ENCODE results near the gene UNC13B.

The UNC13B gene

GRCh38 chr9:35424356-35425352 lies 262.8 kb downstream of the UNC13B start:
- Histone ChIP-seq H3K4me3 (ENCODE audit: low read length) (no peak overlapping the region), H3K9ac (ENCODE audit: low read length) (no peak overlapping the region), H3K27me3 (ENCODE audit: control insufficient read depth, insufficient read depth, low read length) (no peaks in the 10 kb centered on the region), H3K4me1 (ENCODE audit: control insufficient read depth, low read depth, low read length) (no peaks in the 10 kb centered on the region), H3K9me3 (ENCODE audit: control insufficient read depth, low read depth, low read length) (no peaks in the 10 kb centered on the region), H3K27ac (ENCODE audit: low read length) (no peak overlapping the region), H3K36me3 (ENCODE audit: control insufficient read depth, low read depth, low read length) (no peaks in the 10 kb centered on the region)

GRCh38 chr9:35426627-35427026 lies 264.8 kb downstream of the UNC13B start:
- no peaks in the 10 kb centered on the region for H3K36me3 ChIP-seq (ENCODE audit: control insufficient read depth, low read depth, low read length)
- H3K9ac ChIP-seq (ENCODE audit: low read length): no peak overlapping the region
- H3K4me1 ChIP-seq (ENCODE audit: control insufficient read depth, low read depth, low read length): no peaks in the 10 kb centered on the region
- H3K4me3 ChIP-seq (ENCODE audit: low read length): no peak overlapping the region
- no peaks in the 10 kb centered on the region for H3K27me3 ChIP-seq (ENCODE audit: control insufficient read depth, insufficient read depth, low read length)
- no peaks in the 10 kb centered on the region for H3K9me3 ChIP-seq (ENCODE audit: control insufficient read depth, low read depth, low read length)
- no peak overlapping the region for H3K27ac ChIP-seq (ENCODE audit: low read length)

GRCh38 chr9:35431467-35431866 lies 269.7 kb downstream of the UNC13B start:
- no peaks in the 10 kb centered on the region for H3K4me1 ChIP-seq (ENCODE audit: control insufficient read depth, low read depth, low read length)
- no peaks in the 10 kb centered on the region for H3K9me3 ChIP-seq (ENCODE audit: control insufficient read depth, low read depth, low read length)
- H3K9ac ChIP-seq (ENCODE audit: low read length): no peak overlapping the region
- H3K36me3 ChIP-seq (ENCODE audit: control insufficient read depth, low read depth, low read length): no peaks in the 10 kb centered on the region
- H3K27me3 ChIP-seq (ENCODE audit: control insufficient read depth, insufficient read depth, low read length): no peaks in the 10 kb centered on the region
- no peak overlapping the region for H3K4me3 ChIP-seq (ENCODE audit: low read length)
- no peak overlapping the region for H3K27ac ChIP-seq (ENCODE audit: low read length)

GRCh38 chr9:35432076-35432475 lies 270.3 kb downstream of the UNC13B start:
- Histone ChIP-seq H3K9me3 (ENCODE audit: control insufficient read depth, low read depth, low read length) (no peaks in the 10 kb centered on the region), H3K4me1 (ENCODE audit: control insufficient read depth, low read depth, low read length) (no peaks in the 10 kb centered on the region), H3K36me3 (ENCODE audit: control insufficient read depth, low read depth, low read length) (no peaks in the 10 kb centered on the region), H3K27me3 (ENCODE audit: control insufficient read depth, insufficient read depth, low read length) (no peaks in the 10 kb centered on the region), H3K9ac (ENCODE audit: low read length) (no peak overlapping the region), H3K27ac (ENCODE audit: low read length) (no peak overlapping the region), H3K4me3 (ENCODE audit: low read length) (no peak overlapping the region)

- Histone ChIP-seq H3K27me3 (ENCODE audit: control insufficient read depth, insufficient read depth, low read length) (no peaks in the 10 kb centered on the region), H3K9ac (ENCODE audit: low read length) (no peak overlapping the region), H3K36me3 (ENCODE audit: control insufficient read depth, low read depth, low read length) (no peaks in the 10 kb centered on the region), H3K27ac (ENCODE audit: low read length) (no peak overlapping the region), H3K4me1 (ENCODE audit: control insufficient read depth, low read depth, low read length) (no peaks in the 10 kb centered on the region), H3K4me3 (ENCODE audit: low read length) (no peak overlapping the region), H3K9me3 (ENCODE audit: control insufficient read depth, low read depth, low read length) (no peaks in the 10 kb centered on the region)
These were observed 275.1 kb downstream of the UNC13B start for GRCh38 chr9:35436933-35437332.

GRCh38 chr9:35446012-35446411 lies 284.2 kb downstream of the UNC13B start:
- Histone ChIP-seq H3K36me3 (ENCODE audit: control insufficient read depth, low read depth, low read length) (no peaks in the 10 kb centered on the region), H3K27me3 (ENCODE audit: control insufficient read depth, insufficient read depth, low read length) (no peaks in the 10 kb centered on the region), H3K4me1 (ENCODE audit: control insufficient read depth, low read depth, low read length) (no peaks in the 10 kb centered on the region), H3K9me3 (ENCODE audit: control insufficient read depth, low read depth, low read length) (no peaks in the 10 kb centered on the region), H3K4me3 (ENCODE audit: low read length) (no peak overlapping the region), H3K27ac (ENCODE audit: low read length) (no peak overlapping the region), H3K9ac (ENCODE audit: low read length) (no peak overlapping the region)

GRCh38 chr9:35448496-35448895 lies 286.7 kb downstream of the UNC13B start:
- Histone ChIP-seq H3K9ac (ENCODE audit: low read length) (no peak overlapping the region), H3K27me3 (ENCODE audit: control insufficient read depth, insufficient read depth, low read length) (no peaks in the 10 kb centered on the region), H3K4me3 (ENCODE audit: low read length) (no peak overlapping the region), H3K27ac (ENCODE audit: low read length) (no peak overlapping the region), H3K4me1 (ENCODE audit: control insufficient read depth, low read depth, low read length) (no peaks in the 10 kb centered on the region), H3K36me3 (ENCODE audit: control insufficient read depth, low read depth, low read length) (no peaks in the 10 kb centered on the region), H3K9me3 (ENCODE audit: control insufficient read depth, low read depth, low read length) (no peaks in the 10 kb centered on the region)

- no peaks in the 10 kb centered on the region for H3K27me3 ChIP-seq (ENCODE audit: control insufficient read depth, insufficient read depth, low read length)
- H3K4me3 ChIP-seq (ENCODE audit: low read length): no peak overlapping the region
- no peaks in the 10 kb centered on the region for H3K9me3 ChIP-seq (ENCODE audit: control insufficient read depth, low read depth, low read length)
- H3K4me1 ChIP-seq (ENCODE audit: control insufficient read depth, low read depth, low read length): no peaks in the 10 kb centered on the region
- H3K36me3 ChIP-seq (ENCODE audit: control insufficient read depth, low read depth, low read length): no peaks in the 10 kb centered on the region
- H3K27ac ChIP-seq (ENCODE audit: low read length): no peak overlapping the region
- H3K9ac ChIP-seq (ENCODE audit: low read length): no peak overlapping the region
These were observed 290.7 kb downstream of the UNC13B start for GRCh38 chr9:35452481-35452880.

GRCh38 chr9:35453786-35454185 lies 292.0 kb downstream of the UNC13B start:
- no peaks in the 10 kb centered on the region for H3K36me3 ChIP-seq (ENCODE audit: control insufficient read depth, low read depth, low read length)
- H3K27me3 ChIP-seq (ENCODE audit: control insufficient read depth, insufficient read depth, low read length): no peaks in the 10 kb centered on the region
- H3K9me3 ChIP-seq (ENCODE audit: control insufficient read depth, low read depth, low read length): no peaks in the 10 kb centered on the region
- H3K4me1 ChIP-seq (ENCODE audit: control insufficient read depth, low read depth, low read length): no peaks in the 10 kb centered on the region
- H3K27ac ChIP-seq (ENCODE audit: low read length): no peak overlapping the region
- H3K4me3 ChIP-seq (ENCODE audit: low read length): no peak overlapping the region
- H3K9ac ChIP-seq (ENCODE audit: low read length): no peak overlapping the region

Data from iPS-18a (cell line).